GM12878 (cell line): Measurements from ENCODE around the gene P4HA2.

Source experiments
- E2F8 ChIP-seq: fragments of 450-650 bp; IDR thresholded peaks from 2 replicates; pipeline ENCODE4 v1.6.1; 2018; ENCODE audit warnings: mild to moderate bottlenecking, low read depth, moderate library complexity; ENCODE audit not compliant: partially characterized antibody
- EZH2 ChIP-seq: IDR thresholded peaks from 2 replicates; pipeline ENCODE4 v1.6.1; 2012; ENCODE audit warnings: low read depth, mild to moderate bottlenecking, control low read depth, inconsistent platforms, low read length, borderline replicate concordance; ENCODE audit not compliant: control insufficient read depth
- MTA3 ChIP-seq: IDR thresholded peaks from 2 replicates; pipeline ENCODE4 v1.6.1; 2012; ENCODE audit warnings: low read length, inconsistent platforms, borderline replicate concordance
- POLR2A ChIP-seq: IDR thresholded peaks from 2 replicates; pipeline ENCODE4 v1.6.1; 2011; ENCODE audit warnings: low read depth, mild to moderate bottlenecking, low read length
- POLR2AphosphoS2 ChIP-seq: IDR thresholded peaks from 2 replicates; pipeline ENCODE4 v1.6.1; 2011; ENCODE audit warnings: low read depth, mild to moderate bottlenecking, low read length, improper control_type of control experiment, moderate library complexity
- RCOR1 ChIP-seq: conservative IDR thresholded peaks from 2 replicates; pipeline ENCODE4 v1.6.1; 2012; ENCODE audit warnings: low read depth, low read length, improper control_type of control experiment
- SPI1 ChIP-seq: IDR thresholded peaks from 2 replicates; pipeline ENCODE4 v1.6.1; 2011; ENCODE audit warnings: low read depth, mild to moderate bottlenecking, low read length, moderate library complexity, borderline replicate concordance; ENCODE audit not compliant: insufficient read depth
- SRF ChIP-seq, 2 experiments: IDR thresholded peaks; 2 replicates each; pipeline ENCODE4 v1.6.1; 2011; ENCODE audit warnings: low read depth in 2 of 2, low read length in 2 of 2, mild to moderate bottlenecking in 1 of 2, moderate library complexity in 1 of 2
- ZZZ3 ChIP-seq: IDR thresholded peaks from 2 replicates; pipeline ENCODE4 v1.6.1; 2011; ENCODE audit warnings: low read depth; ENCODE audit not compliant: control insufficient read depth, insufficient read length
- TF ChIP-seq, protein P1 (sequence below), 3 experiments: IDR thresholded peaks in 2 of 3; conservative IDR thresholded peaks in 1 of 3; 2 replicates each; pipeline ENCODE4 v1.5.1; 2011; ENCODE audit warnings: low read depth in 3 of 3, low read length in 3 of 3, mild to moderate bottlenecking in 3 of 3, control low read depth in 2 of 3, moderate library complexity in 2 of 3, inconsistent platforms in 1 of 3, mixed read lengths in 1 of 3; ENCODE audit not compliant: control insufficient read depth in 2 of 3, insufficient read depth in 1 of 3; ENCODE audit errors: extremely low read depth in 1 of 3

DNA sequence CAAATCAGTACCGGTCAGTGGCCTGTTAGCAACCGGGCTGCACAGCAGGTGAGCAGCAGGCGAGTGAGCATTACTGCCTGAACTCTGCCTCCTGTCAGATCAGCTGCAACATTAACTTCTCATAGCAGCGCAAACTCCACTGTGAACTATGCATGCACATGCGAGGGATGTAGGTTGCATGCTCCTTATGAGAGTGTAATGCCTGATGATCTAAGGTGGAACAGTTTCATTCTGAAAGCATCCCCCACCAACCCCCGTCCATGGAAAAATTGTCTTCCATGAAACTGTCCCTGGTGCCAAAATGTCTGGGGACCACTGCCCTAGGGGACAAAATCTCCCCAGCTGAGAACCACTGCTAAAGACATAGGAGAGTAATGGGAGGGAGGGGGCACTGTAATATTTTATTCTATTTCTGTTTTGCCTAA is 51.1 kb downstream of the P4HA2 start:
- TF ChIP-seq RCOR1 (no peak), SPI1 (no peak), ZZZ3 (no peak), E2F8 (no peak), MTA3 (no peak), SRF (IDR thresholded peaks at IDR 0.05; ENCODE audit: low read depth in 2 of 2, low read length in 2 of 2) (no peak), EZH2 (no peak), POLR2A (no peak), POLR2AphosphoS2 (no peak)
- TF ChIP-seq, protein P1, sequence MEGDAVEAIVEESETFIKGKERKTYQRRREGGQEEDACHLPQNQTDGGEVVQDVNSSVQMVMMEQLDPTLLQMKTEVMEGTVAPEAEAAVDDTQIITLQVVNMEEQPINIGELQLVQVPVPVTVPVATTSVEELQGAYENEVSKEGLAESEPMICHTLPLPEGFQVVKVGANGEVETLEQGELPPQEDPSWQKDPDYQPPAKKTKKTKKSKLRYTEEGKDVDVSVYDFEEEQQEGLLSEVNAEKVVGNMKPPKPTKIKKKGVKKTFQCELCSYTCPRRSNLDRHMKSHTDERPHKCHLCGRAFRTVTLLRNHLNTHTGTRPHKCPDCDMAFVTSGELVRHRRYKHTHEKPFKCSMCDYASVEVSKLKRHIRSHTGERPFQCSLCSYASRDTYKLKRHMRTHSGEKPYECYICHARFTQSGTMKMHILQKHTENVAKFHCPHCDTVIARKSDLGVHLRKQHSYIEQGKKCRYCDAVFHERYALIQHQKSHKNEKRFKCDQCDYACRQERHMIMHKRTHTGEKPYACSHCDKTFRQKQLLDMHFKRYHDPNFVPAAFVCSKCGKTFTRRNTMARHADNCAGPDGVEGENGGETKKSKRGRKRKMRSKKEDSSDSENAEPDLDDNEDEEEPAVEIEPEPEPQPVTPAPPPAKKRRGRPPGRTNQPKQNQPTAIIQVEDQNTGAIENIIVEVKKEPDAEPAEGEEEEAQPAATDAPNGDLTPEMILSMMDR (IDR thresholded peaks at IDR 0.05 in 2 of 3, conservative IDR thresholded peaks at IDR 0.05 in 1 of 3; ENCODE audit: control insufficient read depth in 2 of 3, extremely low read depth in 1 of 3, insufficient read depth in 1 of 3, low read depth in 3 of 3, low read length in 3 of 3) = no peak
